MM.1S (cell line): ENCODE results near the gene CEBPE.
"Not testable (repeated sequence)": the region's sequence is repeated elsewhere in the genome, so short reads cannot be mapped to it uniquely, and the experiment has no call there.

Experiments
- DNase-seq: peaks from one replicate; pipeline ENCODE4 v3.0.0-alpha.2; 2015
- H2AFZ ChIP-seq: fragments of 300-600 bp; sonication (generic); 2 replicates; pipeline ENCODE4 v1.6.0; 2016; ENCODE audit warnings: antibody characterized with exemption, low read length
- H3F3A ChIP-seq: fragments of 300-600 bp; sonication (generic); 2 replicates; pipeline ENCODE4 v1.6.1; 2016; ENCODE audit warnings: mild to moderate bottlenecking, antibody characterized with exemption, low read length, moderate library complexity, mixed read lengths; ENCODE audit not compliant: insufficient read depth
- H3K27ac ChIP-seq: fragments of 300-600 bp; sonication (generic); 2 replicates; pipeline ENCODE4 v1.5.1; 2016; ENCODE audit warnings: mild to moderate bottlenecking, low read length
- H3K27me3 ChIP-seq: fragments of 300-600 bp; sonication (generic); replicated peaks from 2 replicates; pipeline ENCODE4 v1.6.0; 2016; ENCODE audit warnings: low read length; ENCODE audit not compliant: insufficient read depth
- H3K36me3 ChIP-seq: fragments of 300-600 bp; sonication (generic); replicated peaks from 2 replicates; pipeline ENCODE4 v1.6.1; 2016; ENCODE audit warnings: mild to moderate bottlenecking, low read length, mixed read lengths; ENCODE audit not compliant: insufficient read depth
- H3K4me1 ChIP-seq: fragments of 300-600 bp; sonication (generic); 2 replicates; pipeline ENCODE4 v1.6.1; 2016; ENCODE audit warnings: low read length, mixed read lengths
- H3K4me2 ChIP-seq: fragments of 300-600 bp; sonication (generic); 2 replicates; pipeline ENCODE4 v1.6.0; 2016; ENCODE audit warnings: low read depth, low read length
- H3K4me3 ChIP-seq: fragments of 300-600 bp; sonication (generic); 2 replicates; pipeline ENCODE4 v1.5.1; 2016; ENCODE audit warnings: low read length, mixed read lengths
- H3K79me2 ChIP-seq: fragments of 300-600 bp; sonication (generic); 2 replicates; pipeline ENCODE4 v1.6.1; 2016; ENCODE audit warnings: mixed run types, low read length, mixed read lengths
- H3K9ac ChIP-seq: fragments of 300-600 bp; sonication (generic); 2 replicates; pipeline ENCODE4 v1.6.1; 2016; ENCODE audit warnings: low read length, mixed read lengths
- H3K9me2 ChIP-seq: fragments of 300-600 bp; sonication (generic); replicated peaks from 2 replicates; pipeline ENCODE4 v1.6.1; 2016; ENCODE audit warnings: mild to moderate bottlenecking, low read length, mixed read lengths; ENCODE audit not compliant: insufficient read depth
- H3K9me3 ChIP-seq: fragments of 300-600 bp; sonication (generic); replicated peaks from 2 replicates; pipeline ENCODE4 v1.6.1; 2016; ENCODE audit warnings: mild to moderate bottlenecking, low read length, mixed read lengths; ENCODE audit not compliant: insufficient read depth
- H4K20me1 ChIP-seq: fragments of 300-600 bp; sonication (generic); 2 replicates; pipeline ENCODE4 v1.6.1; 2016; ENCODE audit warnings: mild to moderate bottlenecking, low read length, moderate library complexity, mixed read lengths; ENCODE audit not compliant: insufficient read depth
- CTCF ChIP-seq: fragments of 300-600 bp; sonication (generic); IDR thresholded peaks from 2 replicates; pipeline ENCODE4 v1.5.1; 2016; ENCODE audit warnings: antibody characterized with exemption, low read length, mixed read lengths
- EZH2 ChIP-seq: fragments of 300-600 bp; sonication (generic); optimal IDR thresholded peaks from 2 replicates; pipeline ENCODE3; 2017; ENCODE audit warnings: low read depth, mild to moderate bottlenecking, antibody characterized with exemption, low read length, mixed read lengths
- EZH2phosphoT487 ChIP-seq: fragments of 300-600 bp; sonication (generic); IDR thresholded peaks from 2 replicates; pipeline ENCODE4 v1.6.1; 2018; ENCODE audit warnings: antibody characterized with exemption, low read length

Gene CEBPE

DNA sequence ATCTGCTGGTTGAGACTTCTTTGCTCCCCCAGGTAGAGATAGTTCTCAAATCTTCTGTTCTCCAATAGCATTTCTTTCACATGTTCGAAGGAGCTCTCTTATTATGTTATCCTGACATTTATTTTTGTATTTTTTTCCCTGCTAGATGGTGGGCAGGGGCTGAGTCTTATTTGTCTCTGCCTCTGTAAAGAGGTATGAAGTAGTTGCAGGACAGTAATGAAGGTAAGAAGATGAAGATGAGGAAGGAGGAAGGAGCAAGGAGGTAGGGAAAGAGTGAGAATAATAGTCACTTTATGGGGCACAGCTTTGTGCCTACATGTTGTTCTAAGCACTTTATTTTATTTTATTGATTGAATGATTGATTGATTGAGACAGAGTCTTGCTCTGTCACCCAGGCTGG, 9.3 kb downstream of the CEBPE start:
- DNase-seq = no peak

GRCh38 chr14:23108169-23108568, 10.9 kb downstream of the CEBPE start:
- not testable (repeated sequence) for H3F3A ChIP-seq, H3K9ac ChIP-seq, H3K79me2 ChIP-seq, H2AFZ ChIP-seq, H3K9me2 ChIP-seq, H3K9me3 ChIP-seq, DNase-seq, H4K20me1 ChIP-seq, H3K27me3 ChIP-seq, H3K4me3 ChIP-seq, H3K27ac ChIP-seq, H3K4me2 ChIP-seq, H3K36me3 ChIP-seq, H3K4me1 ChIP-seq

More for the DNA sequence above, 9.3 kb downstream of the CEBPE start:
- H3K36me3 ChIP-seq = no peaks in the 10 kb centered on the region
- no peaks in the 10 kb centered on the region for H3K9me3 ChIP-seq
- H3K79me2 ChIP-seq = no peaks in the 10 kb centered on the region
- no peaks in the 10 kb centered on the region for H3K9me2 ChIP-seq
- no peaks in the 10 kb centered on the region for H3F3A ChIP-seq
- H3K4me1 ChIP-seq = peaks cover 9% of the 10 kb centered on the region
- no peak overlapping the region for H3K9ac ChIP-seq
- no peak overlapping the region for H2AFZ ChIP-seq
- no peak overlapping the region for H3K27ac ChIP-seq
- no peak for TF ChIP-seq EZH2
- no peak for TF ChIP-seq CTCF
- no peak for TF ChIP-seq EZH2phosphoT487
- no peak overlapping the region for H3K4me2 ChIP-seq
- no peaks in the 10 kb centered on the region; the same call in 1 of the 2 replicates for H3K27me3 ChIP-seq
- no peak overlapping the region for H3K4me3 ChIP-seq
- no peaks in the 10 kb centered on the region for H4K20me1 ChIP-seq

GRCh38 chr14:23107620-23108019, 11.4 kb downstream of the CEBPE start:
- not testable (repeated sequence) for H3K36me3 ChIP-seq, H3F3A ChIP-seq

GRCh38 chr14:23106747-23107045, 12.4 kb downstream of the CEBPE start:
- peaks cover 9% of the 10 kb centered on the region for H3K4me1 ChIP-seq
- H3K9me3 ChIP-seq = no peaks in the 10 kb centered on the region
- H3K36me3 ChIP-seq = no peaks in the 10 kb centered on the region
- TF ChIP-seq CTCF (no peak), EZH2 (no peak), EZH2phosphoT487 (no peak)
- H3K79me2 ChIP-seq = no peaks in the 10 kb centered on the region
- no peak for DNase-seq
- peak overlapping the region; percentile 28; the same call in 1 of the 2 replicates for H3K27ac ChIP-seq
- H2AFZ ChIP-seq = no peak overlapping the region
- H3F3A ChIP-seq = no peaks in the 10 kb centered on the region
- H4K20me1 ChIP-seq = no peaks in the 10 kb centered on the region
- no peak overlapping the region for H3K9ac ChIP-seq
- no peak overlapping the region for H3K4me3 ChIP-seq
- no peaks in the 10 kb centered on the region for H3K27me3 ChIP-seq
- H3K4me2 ChIP-seq = peak overlapping the region; percentile 51; the same call in 1 of the 2 replicates
- no peaks in the 10 kb centered on the region for H3K9me2 ChIP-seq

More at GRCh38 chr14:23107620-23108019, 11.4 kb downstream of the CEBPE start:
- not testable (repeated sequence) for H3K9ac ChIP-seq, H3K27me3 ChIP-seq, H3K4me1 ChIP-seq, H4K20me1 ChIP-seq, H3K27ac ChIP-seq, H3K79me2 ChIP-seq, H2AFZ ChIP-seq, DNase-seq, H3K4me3 ChIP-seq, H3K9me3 ChIP-seq, H3K9me2 ChIP-seq, H3K4me2 ChIP-seq
